GM18907 (cell line): ENCODE data around the gene CFDP1.
A peak's percentile ranks its signal among the peaks of the same experiment; 100 is the strongest.

Experiments
- ATAC-seq: cut with Tn5 transposase; IDR thresholded peaks from one replicate; pipeline ENCODE4 v1.9.1; 2021; ENCODE audit warnings: mild to moderate bottlenecking, moderate library complexity; ENCODE audit not compliant: unreplicated experiment

CFDP1 gene

DNA sequence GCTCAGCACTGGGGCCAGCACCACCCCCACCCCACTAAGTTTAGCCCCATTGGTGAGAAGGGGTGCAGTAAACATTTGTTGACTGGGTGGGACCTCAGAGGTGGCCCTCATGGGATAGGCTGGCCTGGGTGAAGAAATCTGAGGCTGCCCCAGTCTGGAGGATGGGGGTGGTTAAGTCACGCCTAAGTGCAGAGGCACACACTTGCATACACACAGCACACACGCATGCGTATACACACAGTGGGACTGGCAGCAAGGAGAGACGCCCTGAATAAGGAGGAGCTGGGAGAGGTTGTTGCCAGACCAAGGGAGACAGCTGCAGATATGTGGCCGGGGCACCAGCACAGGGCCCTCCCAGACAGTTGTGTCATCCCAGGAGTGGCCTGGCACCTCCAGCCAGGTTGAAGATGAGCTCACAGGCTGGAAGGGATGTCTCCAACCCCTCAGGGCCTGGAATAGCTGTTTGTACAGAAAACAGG is 178.9 kb downstream of the CFDP1 start:
- no peak for ATAC-seq

DNA sequence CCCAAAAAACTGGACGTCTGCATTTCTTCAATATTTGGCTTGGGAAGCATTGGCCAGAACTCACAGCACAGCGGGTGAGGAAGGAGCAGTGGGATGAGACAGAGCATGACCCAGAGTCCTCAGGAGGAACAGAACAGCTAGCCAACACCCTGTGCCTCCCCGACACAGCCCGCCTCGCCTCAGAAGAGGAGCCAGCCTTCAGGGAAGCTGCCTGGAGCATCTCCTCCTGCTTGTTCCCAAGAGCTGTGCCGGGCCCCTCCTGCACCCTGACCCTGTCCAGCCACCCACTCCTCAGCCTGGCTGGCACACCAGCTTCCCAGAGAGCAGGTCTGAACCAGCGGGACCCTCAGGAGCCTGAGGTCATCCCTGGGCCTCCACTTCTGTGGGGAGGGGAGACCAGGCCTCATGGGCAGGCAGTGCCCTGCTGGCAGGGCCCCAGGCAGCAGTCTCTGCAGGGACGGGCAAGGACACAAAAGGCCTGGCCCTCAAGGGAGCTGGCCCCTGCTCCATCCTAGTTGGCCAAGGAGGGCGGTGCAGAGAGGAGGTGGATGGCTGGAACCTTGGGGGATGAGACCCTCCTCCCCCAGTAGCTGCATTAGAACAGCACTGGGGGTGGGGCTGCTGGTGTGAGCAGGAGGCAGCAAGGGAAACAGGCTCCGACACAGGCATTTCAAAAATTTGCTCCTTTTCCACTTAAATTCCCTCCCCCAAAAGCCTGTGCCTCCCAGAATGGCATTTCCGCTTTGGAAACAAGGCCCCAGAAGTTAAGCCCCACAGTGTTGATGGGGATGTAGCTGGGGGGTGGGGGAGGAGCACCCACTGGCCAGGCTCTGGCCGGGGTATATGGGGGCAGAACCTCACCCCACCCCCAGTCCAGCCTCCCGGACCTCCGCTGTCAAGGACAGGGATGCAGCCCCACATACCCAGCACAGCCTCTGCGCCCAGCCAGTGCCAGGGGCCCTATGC is 180.1 kb downstream of the CFDP1 start:
- ATAC-seq: no peak

DNA sequence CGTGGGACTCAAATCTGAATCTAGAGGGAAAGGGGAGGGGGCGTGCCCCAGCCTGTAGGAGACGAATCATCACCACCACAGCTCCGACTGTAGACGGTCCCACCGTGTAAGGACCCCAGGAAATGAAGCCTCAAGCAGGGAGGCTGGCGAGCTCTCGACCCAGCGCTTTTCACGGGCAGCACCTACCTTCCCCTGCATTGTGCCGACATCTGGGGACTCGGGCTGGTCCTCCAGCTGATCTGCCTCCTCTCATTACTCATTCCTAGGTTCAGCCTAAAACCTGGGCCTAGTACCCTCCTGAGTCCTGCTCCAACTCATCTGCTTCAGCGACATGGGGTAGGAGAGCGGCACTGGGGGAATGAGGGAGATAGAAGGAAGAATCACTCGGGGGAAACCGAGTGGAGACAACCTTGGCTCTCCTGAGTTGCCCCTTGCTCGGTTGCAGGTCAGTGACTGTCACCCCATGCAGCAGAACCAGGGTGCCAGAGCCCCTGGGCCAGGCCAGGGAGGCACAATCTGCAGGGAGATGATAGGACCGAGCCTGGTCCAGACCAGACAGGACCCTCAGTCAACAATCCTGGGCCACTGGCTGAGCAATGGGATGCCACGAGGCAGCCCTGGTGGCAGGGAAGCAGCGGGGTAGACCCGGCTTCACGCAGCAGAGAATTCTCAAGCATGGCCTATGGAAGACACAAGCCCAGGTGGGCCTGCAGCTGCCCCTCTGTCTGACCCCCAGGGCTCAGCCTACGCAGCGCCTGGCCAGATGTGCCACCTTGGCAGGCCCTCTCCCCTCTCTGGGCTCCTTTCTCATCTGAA is 181.0 kb downstream of the CFDP1 start:
- ATAC-seq: no peak

DNA sequence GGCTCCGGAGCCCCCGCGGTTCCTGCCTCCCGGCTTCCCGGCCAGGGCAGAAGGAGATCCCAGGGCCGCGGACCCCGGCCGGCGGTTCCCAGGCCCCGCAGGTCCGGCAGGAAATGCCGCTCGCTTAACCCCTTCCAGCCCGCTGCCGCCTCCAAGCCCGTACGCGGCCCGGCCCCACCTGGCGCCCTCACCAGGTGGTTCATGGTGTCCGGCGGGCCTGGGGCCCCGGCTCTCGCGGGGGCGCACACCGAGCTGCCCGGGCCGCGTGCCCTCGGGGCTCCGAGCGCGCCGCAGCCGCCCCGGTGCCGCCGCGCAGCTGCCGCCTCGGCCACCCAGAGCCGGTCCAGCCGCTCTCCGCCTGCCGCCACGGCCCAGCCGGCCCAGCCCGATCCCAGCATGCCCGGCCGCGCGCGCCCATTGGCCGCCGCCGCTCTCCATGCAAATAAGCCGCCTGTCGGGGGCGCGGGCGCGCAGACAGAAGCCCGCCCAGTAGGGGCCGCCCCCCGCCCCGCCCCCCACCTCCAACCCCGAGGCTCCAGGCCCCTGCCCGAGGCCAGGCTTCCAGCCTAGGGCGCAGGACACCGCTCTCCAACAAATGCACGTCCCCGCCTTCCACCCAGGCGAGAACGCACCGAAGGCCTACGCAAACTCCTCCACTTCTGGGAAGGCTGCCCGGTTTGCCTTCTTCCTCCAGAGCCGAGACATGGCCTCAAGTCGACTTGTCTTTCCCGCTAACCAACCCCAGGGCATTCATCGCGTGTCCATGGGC is 181.8 kb downstream of the CFDP1 start, which contains the start of gene BCAR1:
BCAR1 (minus strand) TSS at position 345 of the 769 bp plus-strand sequence; CDS start at position 203, 142 bp downstream.
- ATAC-seq: peak; percentile 75

DNA sequence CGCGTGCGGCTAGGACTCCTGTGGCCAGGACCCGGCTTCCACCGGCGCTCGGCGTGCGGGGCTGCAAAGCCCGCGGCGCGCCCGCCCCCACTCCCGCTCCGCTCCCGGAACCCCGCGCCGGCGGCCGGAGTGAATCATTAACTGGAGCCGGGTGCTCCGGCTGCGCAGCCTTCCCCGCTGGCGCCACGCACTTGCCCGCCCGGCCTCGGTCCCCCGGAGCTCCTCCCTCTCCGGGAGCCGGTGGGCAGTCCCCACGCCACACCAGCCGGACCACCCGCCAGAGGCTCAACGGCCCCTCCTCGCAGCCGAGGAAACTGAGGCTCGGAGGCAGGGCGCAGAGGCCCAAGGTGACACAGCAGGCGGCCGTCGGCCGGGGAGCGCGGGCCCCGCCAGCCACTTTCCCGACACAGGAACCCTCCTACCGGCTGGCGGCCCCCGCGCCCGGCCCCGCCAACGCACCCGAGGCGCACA is 182.5 kb downstream of the CFDP1 start:
- peak; percentile 46 for ATAC-seq

DNA sequence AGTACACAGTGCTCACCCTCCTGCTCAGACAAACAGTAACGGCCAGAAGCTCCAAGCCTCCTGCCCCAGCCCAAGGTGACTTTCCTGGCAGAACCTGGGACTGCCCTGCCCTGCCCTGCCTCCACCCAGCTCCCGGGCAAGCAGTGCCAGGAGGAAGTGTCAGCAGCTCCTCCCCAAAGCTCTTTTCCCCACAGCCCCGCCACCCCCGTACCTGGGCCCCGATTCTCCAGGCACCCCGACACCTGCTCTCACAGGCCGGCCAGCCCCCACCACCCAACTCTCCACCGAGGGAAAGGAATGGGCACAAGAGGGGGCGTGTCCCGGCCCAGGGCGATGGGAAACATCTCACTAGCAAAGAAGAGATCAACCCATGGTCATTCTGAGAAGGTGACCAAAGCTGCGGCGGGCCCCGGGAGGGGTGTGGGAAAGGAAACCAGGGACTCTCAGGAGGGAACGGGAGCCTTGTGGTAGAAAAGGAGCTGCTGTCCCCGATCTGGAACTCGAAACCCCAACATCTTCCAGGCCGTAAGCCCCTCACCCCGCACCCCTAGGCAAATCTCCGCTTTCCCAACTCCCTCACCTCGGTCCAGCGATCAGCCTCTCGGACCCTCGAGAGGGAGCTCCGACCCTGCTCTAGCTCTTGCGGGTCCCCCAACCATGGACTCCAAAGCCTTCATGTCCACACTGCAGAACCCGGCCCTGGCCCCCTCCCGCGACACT is 183.1 kb downstream of the CFDP1 start:
- no peak for ATAC-seq

DNA sequence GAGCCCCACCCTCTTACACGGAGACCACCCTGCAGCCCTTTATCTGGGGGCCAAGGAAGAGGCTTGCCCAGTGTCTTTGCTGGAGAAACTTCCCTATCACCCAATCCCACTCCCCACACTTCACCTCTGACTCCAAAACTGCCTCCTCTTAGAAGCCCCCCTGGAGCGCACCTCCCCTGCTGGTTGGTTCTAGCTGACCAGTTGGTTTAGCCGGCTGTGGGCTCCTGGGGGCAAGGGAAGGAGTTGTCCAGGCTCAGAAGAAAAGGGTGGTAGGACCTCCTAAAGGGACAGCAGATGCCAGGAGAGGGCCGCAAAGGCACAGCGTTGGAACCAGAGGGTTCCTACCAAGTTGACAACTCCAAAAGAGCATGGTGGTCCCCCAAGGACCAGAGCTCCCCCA is 183.9 kb downstream of the CFDP1 start:
- no peak for ATAC-seq

DNA sequence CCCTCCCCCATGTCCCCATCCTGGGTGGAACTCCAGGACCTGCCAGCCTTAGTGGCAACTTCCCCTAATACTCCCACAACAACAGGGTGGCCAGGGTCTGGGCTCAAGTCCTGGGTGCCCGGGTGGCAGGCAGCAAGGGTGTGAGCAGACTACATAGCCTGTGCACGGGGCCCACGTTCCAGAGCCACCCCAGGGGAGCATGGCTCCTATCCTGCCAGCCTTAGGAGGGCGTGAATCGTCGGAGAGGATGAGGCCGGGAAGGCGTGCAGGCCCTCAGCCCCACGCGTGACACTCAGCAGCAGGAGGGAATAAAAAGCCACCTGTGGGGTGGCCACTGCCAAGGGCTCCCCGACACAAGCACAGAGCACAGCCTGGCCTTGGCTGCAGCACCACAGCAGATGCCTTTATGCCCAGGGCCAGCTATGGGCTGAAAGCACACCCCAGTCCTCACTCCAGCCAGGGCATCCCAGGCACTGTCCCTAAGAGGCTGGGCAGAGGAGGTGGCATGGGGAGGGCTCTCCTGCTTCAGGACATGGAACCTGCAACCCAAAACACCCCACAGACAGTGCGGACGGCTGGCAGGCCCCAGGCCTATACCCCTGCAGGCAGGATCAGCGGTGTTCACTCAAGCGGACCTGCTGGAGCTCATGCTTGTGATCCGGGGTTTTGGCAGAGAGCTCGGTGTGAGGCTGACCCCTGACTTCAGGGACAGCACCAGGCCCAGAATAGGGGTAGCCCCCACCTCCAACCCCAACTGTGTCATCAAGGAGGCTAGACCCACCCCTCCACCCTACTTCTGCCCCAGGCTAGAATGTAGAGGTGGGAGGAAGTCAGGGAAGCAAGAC is 184.5 kb downstream of the CFDP1 start:
- ATAC-seq: no peak

DNA sequence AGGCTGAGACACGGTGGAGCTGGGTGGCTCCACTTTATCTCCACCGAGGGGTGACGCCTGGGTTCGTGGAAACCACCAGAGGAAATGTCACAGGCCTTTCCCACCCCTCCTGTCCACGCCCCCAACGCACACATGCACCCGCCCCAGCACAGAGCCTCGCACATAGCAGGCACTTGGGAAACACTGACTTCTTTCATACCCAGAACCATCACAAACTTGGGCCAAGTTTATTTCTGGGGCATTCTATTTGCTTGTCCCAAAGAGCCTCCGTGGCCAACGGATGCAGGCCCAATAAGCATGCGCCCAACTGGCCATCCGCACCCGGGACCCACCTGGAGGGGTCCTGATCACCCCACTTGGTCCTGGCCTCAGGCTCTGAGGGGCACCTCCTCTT is 185.2 kb downstream of the CFDP1 start:
- ATAC-seq: no peak

DNA sequence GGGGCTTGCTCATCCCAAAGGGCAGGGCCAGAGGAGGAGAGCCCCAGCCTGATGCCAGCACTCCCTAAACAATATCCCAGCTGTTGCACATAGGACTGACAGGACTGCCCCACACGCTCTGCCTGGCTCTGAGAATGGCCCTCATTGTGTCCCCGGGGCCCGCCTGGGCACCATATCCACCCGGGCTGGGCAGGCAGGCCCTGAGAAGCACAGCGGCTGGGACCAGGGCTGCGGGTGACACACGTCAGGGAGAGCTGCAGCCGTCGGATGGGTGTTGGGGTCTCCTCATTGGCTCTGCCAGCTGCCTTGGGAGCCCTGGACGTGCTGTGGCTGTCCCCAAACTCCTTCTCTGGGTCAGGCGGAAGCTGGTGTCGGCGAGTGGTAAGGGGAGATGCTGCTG is 186.1 kb downstream of the CFDP1 start:
- no peak for ATAC-seq

DNA sequence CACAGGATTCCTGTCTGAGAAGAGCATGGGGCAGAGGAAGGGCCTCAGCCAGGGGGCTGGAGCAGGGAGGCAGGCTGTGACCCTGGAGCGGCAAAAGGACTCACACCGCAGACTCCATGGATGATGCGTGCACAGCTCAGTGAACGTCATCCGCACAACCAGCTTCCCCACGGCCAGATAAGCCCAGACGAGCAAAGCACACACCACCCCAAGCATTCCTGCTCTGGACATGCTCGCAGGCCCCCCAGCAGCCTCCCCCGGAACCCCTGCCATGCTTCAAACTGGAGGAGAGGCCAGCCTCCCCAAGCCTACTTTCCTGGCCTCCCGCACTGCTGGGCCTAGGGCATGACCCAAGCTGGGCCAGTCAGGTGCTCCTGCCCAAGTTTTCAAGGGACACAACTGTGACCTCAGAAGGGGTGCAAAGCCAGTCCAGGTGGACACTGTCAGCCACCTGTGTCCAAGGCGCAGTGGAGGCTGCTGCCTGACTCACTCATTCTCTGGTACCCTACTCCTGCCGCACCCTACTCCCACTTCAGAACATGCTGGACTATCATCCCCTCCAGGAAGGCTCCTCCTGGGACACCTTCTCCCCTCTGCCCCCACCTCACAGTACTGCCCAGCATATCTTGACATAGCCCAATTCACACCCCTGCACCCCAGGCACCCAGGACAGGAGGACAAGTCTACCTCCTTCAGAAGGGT is 186.6 kb downstream of the CFDP1 start:
- no peak for ATAC-seq

DNA sequence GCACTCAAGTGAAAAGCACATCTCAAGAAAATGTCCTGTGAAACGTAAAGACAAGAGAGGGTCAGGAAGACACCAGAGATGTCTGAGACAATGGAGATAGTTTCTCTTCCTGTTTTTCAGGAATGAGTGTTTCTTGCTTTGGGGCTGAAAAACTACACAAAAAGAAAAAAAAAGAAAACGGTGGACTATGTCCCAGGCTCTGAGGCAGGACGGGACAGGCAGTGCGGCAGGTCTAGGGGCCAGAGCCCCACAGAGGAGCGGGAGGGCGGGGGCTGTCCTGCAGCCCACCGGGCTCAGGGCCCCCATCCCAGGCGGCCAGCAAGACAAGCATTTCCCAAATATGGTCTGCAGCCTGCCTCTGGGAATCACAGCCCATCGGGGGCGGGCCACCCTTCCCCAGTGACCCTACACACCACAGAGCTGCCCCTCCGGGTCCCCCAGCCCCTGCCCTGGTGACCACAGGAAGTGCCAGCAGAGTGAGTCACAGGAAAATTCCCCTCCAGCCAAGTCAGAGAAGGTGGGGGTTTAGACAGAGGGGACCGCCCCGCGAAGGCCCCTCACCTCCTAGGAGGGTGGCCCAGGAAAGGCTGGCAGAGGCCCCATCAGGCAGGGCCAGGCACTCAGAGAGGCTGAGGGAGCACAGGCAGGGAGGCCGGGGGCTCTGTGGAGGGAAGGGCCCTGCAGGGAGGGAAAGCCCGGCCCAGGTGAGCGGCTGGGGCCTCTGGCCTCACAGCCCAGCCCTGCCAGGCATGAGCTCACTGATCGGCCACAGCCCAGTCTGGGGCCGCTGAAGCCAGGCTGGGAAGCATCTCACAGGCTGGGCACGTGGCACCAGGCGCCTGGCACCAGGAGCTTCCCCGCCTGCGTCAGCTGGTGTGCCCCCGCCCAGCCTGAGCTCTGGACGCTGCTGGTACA is 188.2 kb downstream of the CFDP1 start:
- peak; percentile 45 for ATAC-seq

DNA sequence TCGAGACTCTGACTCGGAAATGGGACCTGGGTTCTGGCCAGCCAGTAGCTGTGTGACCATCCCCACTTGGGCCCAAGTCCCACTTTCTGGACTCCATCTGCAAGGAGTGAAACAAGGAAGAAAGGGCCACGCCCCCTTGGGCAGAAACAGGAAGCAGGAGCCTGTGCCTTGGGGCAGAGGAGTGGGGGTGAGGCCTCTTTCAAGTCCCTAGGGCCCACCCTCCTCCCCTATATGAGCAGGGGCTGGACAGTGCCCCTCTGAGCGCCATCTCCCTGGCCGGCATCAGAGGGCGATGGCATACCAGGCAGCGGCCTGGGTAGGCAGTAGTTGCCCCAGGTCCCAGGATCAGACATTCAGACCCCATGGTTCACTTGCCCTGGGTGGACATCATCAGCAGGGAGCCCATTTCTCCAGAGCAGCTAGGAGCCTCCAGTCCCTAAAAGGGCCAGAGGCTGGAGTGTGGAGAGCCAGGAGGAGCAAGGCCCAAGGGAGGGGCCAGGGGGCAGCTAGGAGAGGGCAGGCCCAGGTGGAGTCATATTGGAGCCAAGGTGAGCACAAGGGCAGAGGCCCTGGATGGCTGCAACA is 189.0 kb downstream of the CFDP1 start:
- ATAC-seq: no peak
